ENCODE results near the gene PRMT7. TPM values are rescaled to one million over a fixed set of nuclear protein-coding genes. Genes with fewer than 3 reads are reported as not detected.
A peak's percentile ranks its signal among the peaks of the same experiment; 100 is the strongest.

The PRMT7 gene
- total RNA-seq, 2 experiments from 2014 or later, result 80.4 to 85.1 TPM

DNA sequence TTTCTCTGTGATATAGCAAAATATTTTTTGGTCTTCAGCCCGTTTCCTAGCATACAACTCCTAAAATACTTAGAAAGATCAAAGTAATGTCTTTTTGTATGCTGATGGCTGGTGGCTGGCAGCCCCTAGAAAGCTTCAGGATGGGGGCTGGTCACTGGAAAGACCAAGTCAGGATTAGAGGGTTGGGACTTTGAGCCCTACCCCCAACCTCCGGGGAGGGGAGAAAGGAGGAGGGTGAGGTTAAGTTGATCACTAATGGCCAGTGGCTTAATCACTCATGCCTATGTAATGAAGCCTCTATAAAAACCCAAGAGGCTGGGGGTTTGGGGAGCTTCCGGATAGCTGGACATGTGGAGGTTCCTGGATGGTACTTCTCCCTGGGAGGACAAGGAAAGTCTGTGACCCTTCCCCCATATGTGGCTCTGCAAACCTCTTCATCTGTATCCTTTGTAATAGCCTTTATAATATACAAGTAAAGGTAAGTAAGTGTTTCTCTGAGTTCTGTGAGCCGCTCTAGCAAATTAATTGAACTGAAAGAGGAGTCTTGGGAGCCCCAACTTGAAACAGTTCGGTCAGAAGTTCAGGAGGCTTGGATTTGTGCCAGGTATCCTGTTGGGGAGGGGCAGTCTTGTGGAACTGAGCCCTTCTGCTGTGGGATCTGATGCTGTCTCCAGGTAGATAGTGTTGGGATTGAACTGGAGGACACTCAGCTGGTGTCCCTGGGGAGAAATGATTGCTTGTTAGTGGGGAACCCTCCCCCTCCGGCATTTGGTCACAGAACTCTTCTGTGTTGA is 43.0 kb upstream of the PRMT7 start:
- BruUV-seq (replicated peaks), result no TSS peak
- no peak overlapping the region for H3K27ac ChIP-seq (ENCODE audit: low read depth, low read length, poor library complexity, severe bottlenecking)
- intact Hi-C loops (cut with micrococcal nuclease; ENCODE audit: unreplicated experiment), result no loop called here
- peaks cover 8% of the 10 kb centered on the region; the same call in 1 of the 2 replicates for H4K20me1 ChIP-seq (ENCODE audit: insufficient read depth, low read length)
- peaks cover 56% of the 10 kb centered on the region for H3K4me1 ChIP-seq (ENCODE audit: insufficient read depth, low read length, poor library complexity, severe bottlenecking)
- peak overlapping the region; percentile 43; the same call in 1 of the 2 replicates for H3K4me2 ChIP-seq (ENCODE audit: low read length)
- POLR2A ChIA-PET, result interaction anchor here (0.8 to 2.2 kb wide), 4 partner anchors 12 to 724 kb away, joined by 3 to 8 read pairs (median 5); no protein-coding TSS in a partner anchor
- H3K36me3 ChIP-seq (ENCODE audit: insufficient read depth, low read length), result peaks cover 51% of the 10 kb centered on the region
- TF ChIP-seq CTCF (conservative IDR thresholded peaks at IDR 0.05; ENCODE audit: low read length) (no peak), EZH2phosphoT487 (IDR thresholded peaks at IDR 0.05; ENCODE audit: borderline replicate concordance, low read depth, low read length) (no peak)
- H2AFZ ChIP-seq (ENCODE audit: low read length), result no peak overlapping the region
- CTCF ChIA-PET (ENCODE audit: unreplicated experiment), result no interaction called here
- H3K4me3 ChIP-seq (ENCODE audit: low read depth, low read length, poor library complexity, severe bottlenecking), result no peak overlapping the region
- no peak for DNase-seq (ENCODE audit: low spot score)
- H3K9me3 ChIP-seq (ENCODE audit: low read length), result no peaks in the 10 kb centered on the region
- peaks cover 75% of the 10 kb centered on the region for H3K79me2 ChIP-seq (ENCODE audit: insufficient read depth, low read depth, low read length)
- no peaks in the 10 kb centered on the region for H3K9me2 ChIP-seq (ENCODE audit: insufficient read depth, low read length)

GRCh38 chr16:68269793-68270192 is 41.0 kb upstream of the PRMT7 start:
- H2AFZ ChIP-seq (ENCODE audit: low read length), result no peak overlapping the region
- H4K20me1 ChIP-seq (ENCODE audit: insufficient read depth, low read length), result peaks cover 8% of the 10 kb centered on the region; the same call in 1 of the 2 replicates
- H3K9me2 ChIP-seq (ENCODE audit: insufficient read depth, low read length), result no peaks in the 10 kb centered on the region
- H3K4me2 ChIP-seq (ENCODE audit: low read length), result no peak overlapping the region
- H3K4me3 ChIP-seq (ENCODE audit: low read depth, low read length, poor library complexity, severe bottlenecking), result no peak overlapping the region
- intact Hi-C loops (cut with micrococcal nuclease; ENCODE audit: unreplicated experiment), result no loop called here
- H3K9me3 ChIP-seq (ENCODE audit: low read length), result no peaks in the 10 kb centered on the region
- TF ChIP-seq EZH2phosphoT487 (IDR thresholded peaks at IDR 0.05; ENCODE audit: borderline replicate concordance, low read depth, low read length), result no peak
- no peak for TF ChIP-seq CTCF (conservative IDR thresholded peaks at IDR 0.05; ENCODE audit: low read length)
- BruUV-seq (replicated peaks), result no TSS peak
- H3K79me2 ChIP-seq (ENCODE audit: insufficient read depth, low read depth, low read length), result peaks cover 93% of the 10 kb centered on the region
- H3K27ac ChIP-seq (ENCODE audit: low read depth, low read length, poor library complexity, severe bottlenecking), result peak overlapping the region; percentile 10
- DNase-seq (ENCODE audit: low spot score), result no peak
- peaks cover 68% of the 10 kb centered on the region for H3K4me1 ChIP-seq (ENCODE audit: insufficient read depth, low read length, poor library complexity, severe bottlenecking)
- peaks cover 71% of the 10 kb centered on the region for H3K36me3 ChIP-seq (ENCODE audit: insufficient read depth, low read length)
- ChIA-PET CTCF (ENCODE audit: unreplicated experiment) (no interaction called here), POLR2A (no interaction called here)

GRCh38 chr16:68270353-68270752 is 40.5 kb upstream of the PRMT7 start:
- H2AFZ ChIP-seq (ENCODE audit: low read length), result no peak overlapping the region
- H4K20me1 ChIP-seq (ENCODE audit: insufficient read depth, low read length), result peaks cover 8% of the 10 kb centered on the region; the same call in 1 of the 2 replicates
- peaks cover 92% of the 10 kb centered on the region for H3K79me2 ChIP-seq (ENCODE audit: insufficient read depth, low read depth, low read length)
- no peak for DNase-seq (ENCODE audit: low spot score)
- CTCF ChIA-PET (ENCODE audit: unreplicated experiment), result no interaction called here
- intact Hi-C loops (cut with micrococcal nuclease; ENCODE audit: unreplicated experiment), result no loop called here
- POLR2A ChIA-PET, result interaction anchor here (0.7 kb wide), 1 partner anchor 26 kb away, joined by 3 read pairs; no protein-coding TSS in a partner anchor
- no peaks in the 10 kb centered on the region for H3K9me3 ChIP-seq (ENCODE audit: low read length)
- no peaks in the 10 kb centered on the region for H3K9me2 ChIP-seq (ENCODE audit: insufficient read depth, low read length)
- peaks cover 75% of the 10 kb centered on the region for H3K36me3 ChIP-seq (ENCODE audit: insufficient read depth, low read length)
- no TSS peak for BruUV-seq (replicated peaks)
- TF ChIP-seq CTCF (conservative IDR thresholded peaks at IDR 0.05; ENCODE audit: low read length) (no peak), EZH2phosphoT487 (IDR thresholded peaks at IDR 0.05; ENCODE audit: borderline replicate concordance, low read depth, low read length) (no peak)
- H3K4me2 ChIP-seq (ENCODE audit: low read length), result no peak overlapping the region
- H3K4me3 ChIP-seq (ENCODE audit: low read depth, low read length, poor library complexity, severe bottlenecking), result no peak overlapping the region
- peaks cover 74% of the 10 kb centered on the region for H3K4me1 ChIP-seq (ENCODE audit: insufficient read depth, low read length, poor library complexity, severe bottlenecking)
- H3K27ac ChIP-seq (ENCODE audit: low read depth, low read length, poor library complexity, severe bottlenecking), result peak overlapping the region; percentile 10

Data from OCI-LY7 (cell line).